ENCODE data around the gene SLC17A4.

SLC17A4 gene

DNA sequence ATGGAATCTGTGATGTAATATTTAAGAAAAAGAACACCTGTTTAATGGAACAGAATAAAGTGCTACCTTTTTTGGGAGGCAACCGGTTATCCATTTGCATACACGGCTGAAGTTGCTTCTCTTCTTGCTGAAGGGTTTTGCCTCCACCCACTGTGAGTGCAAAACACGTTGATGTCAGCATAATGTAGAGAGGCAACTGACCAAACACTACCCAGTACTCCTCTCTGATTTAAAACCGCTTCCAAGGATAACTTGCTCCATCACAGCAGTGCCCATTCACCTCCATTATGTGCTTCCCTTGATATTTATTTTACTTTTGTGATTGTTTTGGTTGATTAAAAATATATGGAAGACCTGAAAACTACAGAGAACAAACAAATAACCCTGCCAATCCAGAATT, 75.9 kb downstream of the SLC17A4 start:
- DNase-seq = no peak
